HEK293 (cell line): Measurements from ENCODE around the gene NOG.

Experiments used
- CTCF ChIA-PET: fragments of 350-600 bp; formaldehyde crosslinking; extraction: SDS; loops from one replicate; lab custom pipeline; 2021; ENCODE audit warnings: antibody characterized with exemption; lab: Yijun Ruan, JAX
- POLR2A ChIA-PET: fragments of 300-600 bp; formaldehyde crosslinking; extraction: SDS; loops from one replicate; lab custom pipeline; 2020; ENCODE audit warnings: antibody characterized with exemption, inconsistent platforms; lab: Yijun Ruan, JAX
- H3K27ac ChIP-seq: fragments of 200-500 bp; sonication (Bioruptor generic); 2 replicates; pipeline ENCODE4 v1.5.1; 2014; ENCODE audit warnings: low read depth, low read length, control low read depth, inconsistent platforms; ENCODE audit errors: extremely low read depth
- H3K36me3 ChIP-seq, 2 experiments: fragments of 200-500 bp in 1 of 2; sonication (Bioruptor generic) in 1 of 2; 1 replicate in 1 of 2; 2 replicates in 1 of 2; pipeline ENCODE4 v1.5.1; 2014 to 2017; ENCODE audit warnings: inconsistent platforms in 2 of 2, low read length in 2 of 2; ENCODE audit not compliant: control insufficient read depth in 2 of 2, insufficient read depth in 1 of 2
- H3K4me1 ChIP-seq: fragments of 200-500 bp; sonication (Bioruptor generic); 2 replicates; pipeline ENCODE4 v1.5.1; 2014; ENCODE audit warnings: mild to moderate bottlenecking, low read length, inconsistent platforms; ENCODE audit not compliant: control insufficient read depth, insufficient read depth
- H3K4me3 ChIP-seq: 2 replicates; pipeline ENCODE4 v1.5.1; 2011; ENCODE audit warnings: low read depth, mild to moderate bottlenecking, control low read depth, low read length, moderate library complexity
- H3K9me3 ChIP-seq: fragments of 200-500 bp; sonication (Bioruptor generic); 2 replicates; pipeline ENCODE4 v1.5.1; 2014; ENCODE audit warnings: low read depth, low read length, inconsistent platforms; ENCODE audit not compliant: control insufficient read depth, insufficient read depth
- GLI2 ChIP-seq: fragments of 450-650 bp; formaldehyde crosslinking; IDR thresholded peaks from 2 replicates; pipeline ENCODE4; 2017; ENCODE audit warnings: missing biosample characterization, missing genetic modification characterization, low read depth, borderline replicate concordance
- ZBTB7A ChIP-seq: fragments of 450-650 bp; formaldehyde crosslinking; IDR thresholded peaks from 2 replicates; pipeline ENCODE4 v1.5.1; 2016; ENCODE audit warnings: low read depth, missing biosample characterization, missing genetic modification characterization
- ZBTB8A ChIP-seq: fragments of 450-650 bp; formaldehyde crosslinking; IDR thresholded peaks from 2 replicates; pipeline ENCODE4 v1.5.1; 2016; ENCODE audit warnings: missing biosample characterization, missing genetic modification characterization
- ZNF138 ChIP-seq: fragments of 450-650 bp; formaldehyde crosslinking; IDR thresholded peaks from 2 replicates; pipeline ENCODE4 v1.5.1; 2016; ENCODE audit warnings: missing biosample characterization, missing genetic modification characterization, borderline replicate concordance
- ZNF146 ChIP-seq: fragments of 450-650 bp; formaldehyde crosslinking; IDR thresholded peaks from 2 replicates; pipeline ENCODE4 v1.5.1; 2016; ENCODE audit warnings: missing biosample characterization, missing genetic modification characterization
- ZNF274 ChIP-seq, 2 experiments: fragments of 200-500 bp in 1 of 2; fragments of 450-650 bp in 1 of 2; sonication (Bioruptor generic) in 1 of 2; formaldehyde crosslinking in 1 of 2; IDR thresholded peaks; 2 replicates each; pipeline versions ENCODE4 v1.5.1 to v1.6.1; 2014 to 2016; ENCODE audit warnings: borderline replicate concordance in 1 of 2, inconsistent platforms in 1 of 2, low read length in 1 of 2, missing biosample characterization in 1 of 2, missing genetic modification characterization in 1 of 2
- ZNF529 ChIP-seq: fragments of 450-650 bp; formaldehyde crosslinking; IDR thresholded peaks from 2 replicates; pipeline ENCODE4 v1.5.1; 2017; ENCODE audit warnings: missing genetic modification characterization, missing biosample characterization; ENCODE audit not compliant: insufficient replicate concordance
- ZNF623 ChIP-seq: fragments of 450-650 bp; formaldehyde crosslinking; IDR thresholded peaks from 2 replicates; pipeline ENCODE4 v1.5.1; 2016; ENCODE audit warnings: missing biosample characterization, missing genetic modification characterization
- ZNF645 ChIP-seq: fragments of 450-650 bp; formaldehyde crosslinking; IDR thresholded peaks from 2 replicates; pipeline ENCODE4; 2016; ENCODE audit warnings: missing biosample characterization, missing genetic modification characterization
- ZNF664 ChIP-seq: fragments of 450-650 bp; formaldehyde crosslinking; IDR thresholded peaks from 2 replicates; pipeline ENCODE4 v1.5.1; 2016; ENCODE audit warnings: missing biosample characterization, missing genetic modification characterization
- ZNF776 ChIP-seq: fragments of 450-650 bp; formaldehyde crosslinking; IDR thresholded peaks from 2 replicates; pipeline ENCODE4 v1.5.0; 2017; ENCODE audit warnings: missing biosample characterization, missing genetic modification characterization, borderline replicate concordance
- ZSCAN23 ChIP-seq: fragments of 450-650 bp; formaldehyde crosslinking; IDR thresholded peaks from 2 replicates; pipeline ENCODE4 v1.5.1; 2016; ENCODE audit warnings: missing biosample characterization, missing genetic modification characterization
- ZXDB ChIP-seq: fragments of 450-650 bp; formaldehyde crosslinking; IDR thresholded peaks from 2 replicates; pipeline ENCODE4 v1.5.1; 2016; ENCODE audit warnings: missing biosample characterization, missing genetic modification characterization
- TF ChIP-seq, protein P1 (sequence below): fragments of 450-650 bp; formaldehyde crosslinking; IDR thresholded peaks from 2 replicates; pipeline ENCODE4 v1.5.1; 2016; ENCODE audit warnings: missing biosample characterization, missing genetic modification characterization
- TF ChIP-seq, protein P2 (sequence below): IDR thresholded peaks from 2 replicates; pipeline ENCODE4 v1.6.1; 2011; ENCODE audit warnings: mild to moderate bottlenecking, low read depth, low read length, borderline replicate concordance
- TF ChIP-seq, protein P3 (sequence below): fragments of 450-650 bp; formaldehyde crosslinking; IDR thresholded peaks from 2 replicates; pipeline ENCODE4 v1.5.1; 2016; ENCODE audit warnings: missing biosample characterization, missing genetic modification characterization

NOG gene

GRCh38 chr17:56598466-56598865, 5.0 kb downstream of the NOG start:
- Histone ChIP-seq H3K36me3 (no peaks in the 10 kb centered on the region), H3K9me3 (no peaks in the 10 kb centered on the region), H3K27ac (no peak overlapping the region), H3K4me1 (peaks cover 21% of the 10 kb centered on the region), H3K4me3 (no peak overlapping the region)
- TF ChIP-seq ZNF664 (no peak), ZNF623 (tag by site-specific recombination) (no peak), ZBTB7A (tag by site-specific recombination) (no peak), ZBTB8A (tag by site-specific recombination) (no peak), ZNF146 (no peak), ZNF776 (no peak), ZNF529 (tag by site-specific recombination) (no peak), ZNF138 (no peak), ZSCAN23 (tag by site-specific recombination) (no peak), ZXDB (tag by site-specific recombination) (no peak), GLI2 (tag by site-specific recombination) (no peak)
- TF ChIP-seq, protein P1, sequence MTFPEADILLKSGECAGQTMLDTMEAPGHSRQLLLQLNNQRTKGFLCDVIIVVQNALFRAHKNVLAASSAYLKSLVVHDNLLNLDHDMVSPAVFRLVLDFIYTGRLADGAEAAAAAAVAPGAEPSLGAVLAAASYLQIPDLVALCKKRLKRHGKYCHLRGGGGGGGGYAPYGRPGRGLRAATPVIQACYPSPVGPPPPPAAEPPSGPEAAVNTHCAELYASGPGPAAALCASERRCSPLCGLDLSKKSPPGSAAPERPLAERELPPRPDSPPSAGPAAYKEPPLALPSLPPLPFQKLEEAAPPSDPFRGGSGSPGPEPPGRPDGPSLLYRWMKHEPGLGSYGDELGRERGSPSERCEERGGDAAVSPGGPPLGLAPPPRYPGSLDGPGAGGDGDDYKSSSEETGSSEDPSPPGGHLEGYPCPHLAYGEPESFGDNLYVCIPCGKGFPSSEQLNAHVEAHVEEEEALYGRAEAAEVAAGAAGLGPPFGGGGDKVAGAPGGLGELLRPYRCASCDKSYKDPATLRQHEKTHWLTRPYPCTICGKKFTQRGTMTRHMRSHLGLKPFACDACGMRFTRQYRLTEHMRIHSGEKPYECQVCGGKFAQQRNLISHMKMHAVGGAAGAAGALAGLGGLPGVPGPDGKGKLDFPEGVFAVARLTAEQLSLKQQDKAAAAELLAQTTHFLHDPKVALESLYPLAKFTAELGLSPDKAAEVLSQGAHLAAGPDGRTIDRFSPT (tag by site-specific recombination), result no peak
- TF ChIP-seq, protein P2, sequence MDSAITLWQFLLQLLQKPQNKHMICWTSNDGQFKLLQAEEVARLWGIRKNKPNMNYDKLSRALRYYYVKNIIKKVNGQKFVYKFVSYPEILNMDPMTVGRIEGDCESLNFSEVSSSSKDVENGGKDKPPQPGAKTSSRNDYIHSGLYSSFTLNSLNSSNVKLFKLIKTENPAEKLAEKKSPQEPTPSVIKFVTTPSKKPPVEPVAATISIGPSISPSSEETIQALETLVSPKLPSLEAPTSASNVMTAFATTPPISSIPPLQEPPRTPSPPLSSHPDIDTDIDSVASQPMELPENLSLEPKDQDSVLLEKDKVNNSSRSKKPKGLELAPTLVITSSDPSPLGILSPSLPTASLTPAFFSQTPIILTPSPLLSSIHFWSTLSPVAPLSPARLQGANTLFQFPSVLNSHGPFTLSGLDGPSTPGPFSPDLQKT, result no peak
- POLR2A ChIA-PET, result interaction anchor here (0.7 to 1.4 kb wide), 3 partner anchors 101 to 316 kb away, joined by 3 to 5 read pairs (median 3); partner anchors contain the start of gene TRIM25
- CTCF ChIA-PET, result interaction anchor here (0.7 to 2.6 kb wide), 10 partner anchors 11 to 226 kb away, joined by 3 to 9 read pairs (median 4); no protein-coding TSS in a partner anchor

GRCh38 chr17:56599088-56599487, 5.6 kb downstream of the NOG start:
- no peaks in the 10 kb centered on the region for H3K36me3 ChIP-seq
- H3K4me1 ChIP-seq, result peaks cover 24% of the 10 kb centered on the region
- CTCF ChIA-PET, result interaction anchor here (0.7 to 2.6 kb wide), 7 partner anchors 10 to 117 kb away, joined by 3 to 9 read pairs (median 4); no protein-coding TSS in a partner anchor
- no peak overlapping the region for H3K4me3 ChIP-seq
- TF ChIP-seq, protein P3, sequence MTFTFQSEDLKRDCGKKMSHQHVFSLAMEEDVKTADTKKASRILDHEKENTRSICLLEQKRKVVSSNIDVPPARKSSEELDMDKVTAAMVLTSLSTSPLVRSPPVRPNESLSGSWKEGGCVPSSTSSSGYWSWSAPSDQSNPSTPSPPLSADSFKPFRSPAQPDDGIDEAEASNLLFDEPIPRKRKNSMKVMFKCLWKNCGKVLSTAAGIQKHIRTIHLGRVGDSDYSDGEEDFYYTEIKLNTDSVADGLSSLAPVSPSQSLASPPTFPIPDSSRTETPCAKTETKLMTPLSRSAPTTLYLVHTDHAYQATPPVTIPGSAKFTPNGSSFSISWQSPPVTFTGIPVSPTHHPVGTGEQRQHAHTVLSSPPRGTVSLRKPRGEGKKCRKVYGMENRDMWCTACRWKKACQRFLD (tag by site-specific recombination), result no peak
- TF ChIP-seq ZNF274 (IDR thresholded peaks at IDR 0.05; ENCODE audit: low read length) (no peak), ZNF274 (tag by site-specific recombination; IDR thresholded peaks at IDR 0.05; ENCODE audit: borderline replicate concordance) (no peak), ZNF645 (tag by site-specific recombination) (no peak)
- no peak overlapping the region for H3K27ac ChIP-seq
- no peaks in the 10 kb centered on the region for H3K9me3 ChIP-seq
- POLR2A ChIA-PET, result interaction anchor here (0.7 to 1.4 kb wide), 3 partner anchors 100 to 315 kb away, joined by 3 to 5 read pairs (median 3); partner anchors contain the start of gene TRIM25
